Gastroesophageal sphincter (tissue), 3 donors: ENCODE results near the gene EME1.

Experiments
- CTCF ChIP-seq, 4 experiments: fragments of 200-600 bp in 2 of 4; fragments of 450-650 bp in 2 of 4; sonication (generic) in 1 of 4; IDR thresholded peaks; one replicate each; pipeline ENCODE4 v1.5.1; 2017 to 2019; ENCODE audit warnings: antibody characterized with exemption in 4 of 4, mild to moderate bottlenecking in 2 of 4, moderate library complexity in 2 of 4
- POLR2A ChIP-seq, 2 donors: fragments of 450-650 bp; IDR thresholded peaks; one replicate each; pipeline ENCODE4 v1.6.1; 2017; ENCODE audit warnings: antibody characterized with exemption in 2 of 2, mild to moderate bottlenecking in 2 of 2, moderate library complexity in 1 of 2
- POLR2AphosphoS5 ChIP-seq: sonication (generic); formaldehyde crosslinking; IDR thresholded peaks from one replicate; pipeline ENCODE4 v1.6.1; 2017; ENCODE audit warnings: antibody characterized with exemption

GRCh38 chr17:50344731-50345365 is 28.2 kb upstream of the EME1 start:
- no peak for TF ChIP-seq CTCF (IDR thresholded peaks at IDR 0.05)
- no peak for TF ChIP-seq POLR2A (IDR thresholded peaks at IDR 0.05)
- TF ChIP-seq POLR2AphosphoS5, result no peak
